ENCODE data around the gene HCN3. TPM values are rescaled to one million over a fixed set of nuclear protein-coding genes. Genes with fewer than 3 reads are reported as not detected.
"Not testable (repeated sequence)": the region's sequence is repeated elsewhere in the genome, so short reads cannot be mapped to it uniquely, and the experiment has no call there.

The HCN3 gene
- total and polyA plus RNA-seq, 2 donors, result 0.76 to 2.6 TPM

GRCh38 chr1:155241841-155242264 lies 35.4 kb upstream of the HCN3 start:
- 74% methylated on average over 4 of the region's 4 CpGs for WGBS
- no peaks in the 10 kb centered on the region for H3K27me3 ChIP-seq (ENCODE audit: control insufficient read depth in 2 of 2, insufficient read depth in 1 of 2, low read length in 1 of 2)

GRCh38 chr1:155242805-155243358 lies 34.4 kb upstream of the HCN3 start:
- peaks cover 20 to 36% of the 10 kb centered on the region in 2 donors for H3K4me1 ChIP-seq (ENCODE audit: control insufficient read depth in 2 of 2, insufficient read depth in 2 of 2, low read length in 2 of 2)
- no peaks in the 10 kb centered on the region for H3K27me3 ChIP-seq (ENCODE audit: control insufficient read depth in 2 of 2, insufficient read depth in 1 of 2, low read length in 1 of 2)
- peaks cover 0 to 5% of the 10 kb centered on the region in 2 donors for H3K9me3 ChIP-seq (ENCODE audit: control insufficient read depth in 2 of 2, insufficient read depth in 1 of 2, low read length in 1 of 2)
- H3K36me3 ChIP-seq (ENCODE audit: control insufficient read depth in 2 of 2, insufficient read depth in 2 of 2, low read length in 1 of 2), result peaks cover 6 to 13% of the 10 kb centered on the region in 2 donors
- no peak for DNase-seq (ENCODE audit: low read depth in 6 of 9, low spot score in 9 of 9)
- peak overlapping the region in 1 of 2 donors; percentile 91 for H3K27ac ChIP-seq (ENCODE audit: low read depth in 1 of 2, low read length in 1 of 2)
- WGBS, result 96% methylated on average over 3 of the region's 3 CpGs
- H3K4me3 ChIP-seq (ENCODE audit: low read length in 2 of 2), result peak overlapping the region; percentile 54 to 59

More at GRCh38 chr1:155241841-155242264, 35.4 kb upstream of the HCN3 start:
- Histone ChIP-seq H3K36me3 (ENCODE audit: control insufficient read depth in 2 of 2, insufficient read depth in 2 of 2, low read length in 1 of 2) (peaks cover 12 to 16% of the 10 kb centered on the region in 2 donors), H3K9me3 (ENCODE audit: control insufficient read depth in 2 of 2, insufficient read depth in 1 of 2, low read length in 1 of 2) (peaks cover 0 to 5% of the 10 kb centered on the region in 2 donors), H3K27ac (ENCODE audit: low read depth in 1 of 2, low read length in 1 of 2) (peak overlapping the region in 1 of 2 donors; percentile 34), H3K4me1 (ENCODE audit: control insufficient read depth in 2 of 2, insufficient read depth in 2 of 2, low read length in 2 of 2) (peaks cover 20 to 36% of the 10 kb centered on the region in 2 donors), H3K4me3 (ENCODE audit: low read length in 2 of 2) (no peak overlapping the region)
- no peak for DNase-seq (ENCODE audit: low read depth in 6 of 9, low spot score in 9 of 9)

GRCh38 chr1:155244368-155245162 lies 32.7 kb upstream of the HCN3 start:
- WGBS, result under 1% methylated on average over 53 of the region's 53 CpGs
- peak overlapping the region; percentile 54 to 59 for H3K4me3 ChIP-seq (ENCODE audit: low read length in 2 of 2)
- peaks cover 20 to 36% of the 10 kb centered on the region in 2 donors for H3K4me1 ChIP-seq (ENCODE audit: control insufficient read depth in 2 of 2, insufficient read depth in 2 of 2, low read length in 2 of 2)
- DNase-seq (ENCODE audit: low read depth in 6 of 9, low spot score in 9 of 9), result peak; percentile 86 to 99 (median 94)
- H3K27ac ChIP-seq (ENCODE audit: low read depth in 1 of 2, low read length in 1 of 2), result peak overlapping the region; percentile 72 to 91
- peaks cover 0 to 7% of the 10 kb centered on the region in 2 donors for H3K36me3 ChIP-seq (ENCODE audit: control insufficient read depth in 2 of 2, insufficient read depth in 2 of 2, low read length in 1 of 2)
- peaks cover 0 to 5% of the 10 kb centered on the region in 2 donors for H3K9me3 ChIP-seq (ENCODE audit: control insufficient read depth in 2 of 2, insufficient read depth in 1 of 2, low read length in 1 of 2)
- no peaks in the 10 kb centered on the region for H3K27me3 ChIP-seq (ENCODE audit: control insufficient read depth in 2 of 2, insufficient read depth in 1 of 2, low read length in 1 of 2)

GRCh38 chr1:155245163-155245524 lies 32.1 kb upstream of the HCN3 start:
- H3K4me3 ChIP-seq (ENCODE audit: low read length in 2 of 2), result peak overlapping the region; percentile 54 to 59
- H3K27me3 ChIP-seq (ENCODE audit: control insufficient read depth in 2 of 2, insufficient read depth in 1 of 2, low read length in 1 of 2), result no peaks in the 10 kb centered on the region
- 77% methylated on average over 8 of the region's 8 CpGs for WGBS
- H3K27ac ChIP-seq (ENCODE audit: low read depth in 1 of 2, low read length in 1 of 2), result peak overlapping the region; percentile 72 to 91
- no peak for DNase-seq (ENCODE audit: low read depth in 6 of 9, low spot score in 9 of 9)
- H3K9me3 ChIP-seq (ENCODE audit: control insufficient read depth in 2 of 2, insufficient read depth in 1 of 2, low read length in 1 of 2), result peaks cover 0 to 5% of the 10 kb centered on the region in 2 donors
- peaks cover 0 to 6% of the 10 kb centered on the region in 2 donors for H3K36me3 ChIP-seq (ENCODE audit: control insufficient read depth in 2 of 2, insufficient read depth in 2 of 2, low read length in 1 of 2)
- peaks cover 19 to 40% of the 10 kb centered on the region in 2 donors for H3K4me1 ChIP-seq (ENCODE audit: control insufficient read depth in 2 of 2, insufficient read depth in 2 of 2, low read length in 2 of 2)

- H3K4me3 ChIP-seq (ENCODE audit: low read length in 2 of 2); H3K9me3 ChIP-seq (ENCODE audit: control insufficient read depth in 2 of 2, insufficient read depth in 1 of 2, low read length in 1 of 2); H3K27me3 ChIP-seq (ENCODE audit: control insufficient read depth in 2 of 2, insufficient read depth in 1 of 2, low read length in 1 of 2); H3K36me3 ChIP-seq (ENCODE audit: control insufficient read depth in 2 of 2, insufficient read depth in 2 of 2, low read length in 1 of 2); DNase-seq (ENCODE audit: low read depth in 6 of 9, low spot score in 9 of 9); H3K27ac ChIP-seq (ENCODE audit: low read depth in 1 of 2, low read length in 1 of 2): not testable (repeated sequence)
- H3K4me1 ChIP-seq (ENCODE audit: control insufficient read depth in 2 of 2, insufficient read depth in 2 of 2, low read length in 2 of 2), result peaks cover 10 to 34% of the 10 kb centered on the region in 2 donors
- WGBS, result 96% methylated on average over 3 of the region's 3 CpGs
These were observed 30.5 kb upstream of the HCN3 start for GRCh38 chr1:155246796-155247195.

GRCh38 chr1:155247667-155248553 lies 29.4 kb upstream of the HCN3 start:
- no peak overlapping the region for H3K4me3 ChIP-seq (ENCODE audit: low read length in 2 of 2)
- H3K9me3 ChIP-seq (ENCODE audit: control insufficient read depth in 2 of 2, insufficient read depth in 1 of 2, low read length in 1 of 2), result peaks cover 0 to 8% of the 10 kb centered on the region in 2 donors
- 98% methylated on average over 26 of the region's 26 CpGs for WGBS
- no peak for DNase-seq (ENCODE audit: low read depth in 6 of 9, low spot score in 9 of 9)
- peaks cover 0 to 6% of the 10 kb centered on the region in 2 donors for H3K36me3 ChIP-seq (ENCODE audit: control insufficient read depth in 2 of 2, insufficient read depth in 2 of 2, low read length in 1 of 2)
- peaks cover 5 to 31% of the 10 kb centered on the region in 2 donors for H3K4me1 ChIP-seq (ENCODE audit: control insufficient read depth in 2 of 2, insufficient read depth in 2 of 2, low read length in 2 of 2)
- H3K27me3 ChIP-seq (ENCODE audit: control insufficient read depth in 2 of 2, insufficient read depth in 1 of 2, low read length in 1 of 2), result no peaks in the 10 kb centered on the region
- H3K27ac ChIP-seq (ENCODE audit: low read depth in 1 of 2, low read length in 1 of 2), result no peak overlapping the region

- H3K27me3 ChIP-seq (ENCODE audit: control insufficient read depth in 2 of 2, insufficient read depth in 1 of 2, low read length in 1 of 2), result no peaks in the 10 kb centered on the region
- peak in 3 of 9 donors; percentile 64 to 82 (median 72) for DNase-seq (ENCODE audit: low read depth in 6 of 9, low spot score in 9 of 9)
- H3K4me1 ChIP-seq (ENCODE audit: control insufficient read depth in 2 of 2, insufficient read depth in 2 of 2, low read length in 2 of 2), result peaks cover 5 to 26% of the 10 kb centered on the region in 2 donors
- 3% methylated on average over 28 of the region's 28 CpGs for WGBS
- H3K9me3 ChIP-seq (ENCODE audit: control insufficient read depth in 2 of 2, insufficient read depth in 1 of 2, low read length in 1 of 2), result peaks cover 0 to 3% of the 10 kb centered on the region in 2 donors
- peaks cover 0 to 6% of the 10 kb centered on the region in 2 donors for H3K36me3 ChIP-seq (ENCODE audit: control insufficient read depth in 2 of 2, insufficient read depth in 2 of 2, low read length in 1 of 2)
- peak overlapping the region; percentile 78 to 89 for H3K27ac ChIP-seq (ENCODE audit: low read depth in 1 of 2, low read length in 1 of 2)
- peak overlapping the region; percentile 63 to 74 for H3K4me3 ChIP-seq (ENCODE audit: low read length in 2 of 2)
These were observed 27.0 kb upstream of the HCN3 start for GRCh38 chr1:155250246-155250632.

- Histone ChIP-seq H3K9me3 (ENCODE audit: control insufficient read depth in 2 of 2, insufficient read depth in 1 of 2, low read length in 1 of 2) (peaks cover 0 to 3% of the 10 kb centered on the region in 2 donors), H3K27ac (ENCODE audit: low read depth in 1 of 2, low read length in 1 of 2) (peak overlapping the region; percentile 78 to 89), H3K36me3 (ENCODE audit: control insufficient read depth in 2 of 2, insufficient read depth in 2 of 2, low read length in 1 of 2) (peaks cover 0 to 6% of the 10 kb centered on the region in 2 donors), H3K4me3 (ENCODE audit: low read length in 2 of 2) (peak overlapping the region; percentile 63 to 74), H3K4me1 (ENCODE audit: control insufficient read depth in 2 of 2, insufficient read depth in 2 of 2, low read length in 2 of 2) (peaks cover 9 to 29% of the 10 kb centered on the region in 2 donors), H3K27me3 (ENCODE audit: control insufficient read depth in 2 of 2, insufficient read depth in 1 of 2, low read length in 1 of 2) (no peaks in the 10 kb centered on the region)
- peak; percentile 84 to 97 (median 92) for DNase-seq (ENCODE audit: low read depth in 6 of 9, low spot score in 9 of 9)
- 23% methylated on average over 23 of the region's 23 CpGs for WGBS
These were observed 26.4 kb upstream of the HCN3 start for GRCh38 chr1:155250633-155251449.
